ENCODE results near the gene NKPD1. TPM values are rescaled to one million over a fixed set of nuclear protein-coding genes. Genes with fewer than 3 reads are reported as not detected.
A peak's percentile ranks its signal among the peaks of the same experiment; 100 is the strongest.

Gene NKPD1
- total and polyA plus RNA-seq, 2 experiments from 2014 or later: 0.24 to 1.3 TPM

DNA sequence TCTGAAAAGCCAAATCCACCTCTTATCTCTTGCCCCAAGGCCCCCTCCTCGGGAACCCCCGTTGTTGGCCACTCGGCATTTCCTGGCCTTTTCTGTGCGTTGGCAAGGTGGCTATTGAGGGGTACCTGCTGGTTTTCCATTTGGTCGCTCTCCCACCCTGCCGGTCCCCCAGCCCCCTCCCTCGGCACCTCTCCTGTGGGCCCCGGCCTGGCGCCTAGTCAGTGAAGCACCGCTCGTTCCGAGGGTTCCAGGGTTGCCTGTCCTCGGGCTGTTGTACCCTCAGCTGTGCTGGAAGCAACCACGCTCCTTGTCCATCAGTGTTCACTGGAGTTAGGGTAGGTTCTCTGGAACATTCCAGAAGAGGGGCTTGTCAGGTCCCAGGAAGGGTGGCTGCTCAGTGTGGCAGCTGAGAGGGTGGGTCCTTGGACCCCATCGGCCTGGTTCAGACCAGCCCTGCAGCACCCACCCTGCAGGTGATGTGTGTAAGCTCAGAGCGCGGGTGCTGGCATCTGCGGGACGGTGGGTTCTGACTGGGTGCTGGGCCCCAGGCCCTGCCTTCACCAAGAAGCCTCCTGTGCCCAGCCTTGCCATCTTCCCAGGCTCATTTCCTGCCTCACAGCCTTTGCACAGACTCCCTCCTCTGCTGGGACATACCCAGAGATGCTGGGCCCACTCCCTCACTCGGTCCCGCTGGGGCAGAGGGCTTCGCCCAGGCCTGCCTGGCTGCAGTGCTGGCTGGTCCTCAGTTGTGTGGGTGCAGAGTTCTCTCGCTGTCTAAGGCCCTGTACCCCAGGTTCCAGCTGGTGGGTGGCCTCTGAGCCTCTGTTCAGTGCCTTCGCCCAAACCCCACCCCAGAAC is 21.3 kb downstream of the NKPD1 start:
- H3K4me1 ChIP-seq (ENCODE audit: insufficient read depth): peaks cover 15% of the 10 kb centered on the region; the same call in 1 of the 2 replicates
- no peaks in the 10 kb centered on the region; the same call in 2 of the 3 replicates for H3K9me3 Mint-ChIP-seq
- no peak overlapping the region for H3K27ac ChIP-seq (ENCODE audit: low read depth)
- H3K4me3 Mint-ChIP-seq: no peak overlapping the region
- H3K27me3 ChIP-seq (ENCODE audit: insufficient read depth): no peaks in the 10 kb centered on the region
- H3K36me3 Mint-ChIP-seq (ENCODE audit: low read depth): peaks cover 18% of the 10 kb centered on the region
- H3K27ac Mint-ChIP-seq: no peak overlapping the region
- H2AFZ ChIP-seq: no peak overlapping the region
- no peak for DNase-seq (ENCODE audit: low spot score)
- no peaks in the 10 kb centered on the region for H3K36me3 ChIP-seq (ENCODE audit: insufficient read depth)
- no peaks in the 10 kb centered on the region for H3K9me2 ChIP-seq (ENCODE audit: insufficient read depth)
- H3K4me2 ChIP-seq: no peak overlapping the region
- peaks cover 15% of the 10 kb centered on the region for H3K27me3 Mint-ChIP-seq (ENCODE audit: insufficient read depth, low read depth, poor library complexity)
- no peak overlapping the region for H3K4me3 ChIP-seq
- H4K20me1 ChIP-seq (replicated peaks; ENCODE audit: insufficient read depth): peaks cover 3% of the 10 kb centered on the region; the same call in 1 of the 2 replicates
- H3K79me2 ChIP-seq (replicated peaks; ENCODE audit: insufficient read depth): peaks cover 41% of the 10 kb centered on the region
- TF ChIP-seq NANOG (IDR thresholded peaks at IDR 0.05; ENCODE audit: borderline replicate concordance): no peak
- TF ChIP-seq ZNF331 (CRISPR knock-in tag; IDR thresholded peaks at IDR 0.05; ENCODE audit: low read depth): no peak
- TF ChIP-seq, protein P1, sequence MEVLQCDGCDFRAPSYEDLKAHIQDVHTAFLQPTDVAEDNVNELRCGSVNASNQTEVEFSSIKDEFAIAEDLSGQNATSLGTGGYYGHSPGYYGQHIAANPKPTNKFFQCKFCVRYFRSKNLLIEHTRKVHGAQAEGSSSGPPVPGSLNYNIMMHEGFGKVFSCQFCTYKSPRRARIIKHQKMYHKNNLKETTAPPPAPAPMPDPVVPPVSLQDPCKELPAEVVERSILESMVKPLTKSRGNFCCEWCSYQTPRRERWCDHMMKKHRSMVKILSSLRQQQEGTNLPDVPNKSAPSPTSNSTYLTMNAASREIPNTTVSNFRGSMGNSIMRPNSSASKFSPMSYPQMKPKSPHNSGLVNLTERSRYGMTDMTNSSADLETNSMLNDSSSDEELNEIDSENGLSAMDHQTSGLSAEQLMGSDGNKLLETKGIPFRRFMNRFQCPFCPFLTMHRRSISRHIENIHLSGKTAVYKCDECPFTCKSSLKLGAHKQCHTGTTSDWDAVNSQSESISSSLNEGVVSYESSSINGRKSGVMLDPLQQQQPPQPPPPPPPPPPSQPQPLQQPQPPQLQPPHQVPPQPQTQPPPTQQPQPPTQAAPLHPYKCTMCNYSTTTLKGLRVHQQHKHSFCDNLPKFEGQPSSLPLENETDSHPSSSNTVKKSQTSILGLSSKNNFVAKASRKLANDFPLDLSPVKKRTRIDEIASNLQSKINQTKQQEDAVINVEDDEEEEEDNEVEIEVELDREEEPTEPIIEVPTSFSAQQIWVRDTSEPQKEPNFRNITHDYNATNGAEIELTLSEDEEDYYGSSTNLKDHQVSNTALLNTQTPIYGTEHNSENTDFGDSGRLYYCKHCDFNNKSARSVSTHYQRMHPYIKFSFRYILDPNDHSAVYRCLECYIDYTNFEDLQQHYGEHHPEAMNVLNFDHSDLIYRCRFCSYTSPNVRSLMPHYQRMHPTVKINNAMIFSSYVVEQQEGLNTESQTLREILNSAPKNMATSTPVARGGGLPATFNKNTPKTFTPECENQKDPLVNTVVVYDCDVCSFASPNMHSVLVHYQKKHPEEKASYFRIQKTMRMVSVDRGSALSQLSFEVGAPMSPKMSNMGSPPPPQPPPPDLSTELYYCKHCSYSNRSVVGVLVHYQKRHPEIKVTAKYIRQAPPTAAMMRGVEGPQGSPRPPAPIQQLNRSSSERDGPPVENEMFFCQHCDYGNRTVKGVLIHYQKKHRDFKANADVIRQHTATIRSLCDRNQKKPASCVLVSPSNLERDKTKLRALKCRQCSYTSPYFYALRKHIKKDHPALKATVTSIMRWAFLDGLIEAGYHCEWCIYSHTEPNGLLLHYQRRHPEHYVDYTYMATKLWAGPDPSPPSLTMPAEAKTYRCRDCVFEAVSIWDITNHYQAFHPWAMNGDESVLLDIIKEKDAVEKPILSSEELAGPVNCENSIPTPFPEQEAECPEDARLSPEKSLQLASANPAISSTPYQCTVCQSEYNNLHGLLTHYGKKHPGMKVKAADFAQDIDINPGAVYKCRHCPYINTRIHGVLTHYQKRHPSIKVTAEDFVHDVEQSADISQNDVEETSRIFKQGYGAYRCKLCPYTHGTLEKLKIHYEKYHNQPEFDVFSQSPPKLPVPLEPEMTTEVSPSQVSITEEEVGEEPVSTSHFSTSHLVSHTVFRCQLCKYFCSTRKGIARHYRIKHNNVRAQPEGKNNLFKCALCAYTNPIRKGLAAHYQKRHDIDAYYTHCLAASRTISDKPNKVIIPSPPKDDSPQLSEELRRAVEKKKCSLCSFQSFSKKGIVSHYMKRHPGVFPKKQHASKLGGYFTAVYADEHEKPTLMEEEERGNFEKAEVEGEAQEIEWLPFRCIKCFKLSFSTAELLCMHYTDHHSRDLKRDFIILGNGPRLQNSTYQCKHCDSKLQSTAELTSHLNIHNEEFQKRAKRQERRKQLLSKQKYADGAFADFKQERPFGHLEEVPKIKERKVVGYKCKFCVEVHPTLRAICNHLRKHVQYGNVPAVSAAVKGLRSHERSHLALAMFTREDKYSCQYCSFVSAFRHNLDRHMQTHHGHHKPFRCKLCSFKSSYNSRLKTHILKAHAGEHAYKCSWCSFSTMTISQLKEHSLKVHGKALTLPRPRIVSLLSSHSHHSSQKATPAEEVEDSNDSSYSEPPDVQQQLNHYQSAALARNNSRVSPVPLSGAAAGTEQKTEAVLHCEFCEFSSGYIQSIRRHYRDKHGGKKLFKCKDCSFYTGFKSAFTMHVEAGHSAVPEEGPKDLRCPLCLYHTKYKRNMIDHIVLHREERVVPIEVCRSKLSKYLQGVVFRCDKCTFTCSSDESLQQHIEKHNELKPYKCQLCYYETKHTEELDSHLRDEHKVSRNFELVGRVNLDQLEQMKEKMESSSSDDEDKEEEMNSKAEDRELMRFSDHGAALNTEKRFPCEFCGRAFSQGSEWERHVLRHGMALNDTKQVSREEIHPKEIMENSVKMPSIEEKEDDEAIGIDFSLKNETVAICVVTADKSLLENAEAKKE (CRISPR knock-in tag; IDR thresholded peaks at IDR 0.05): no peak
- ATAC-seq: no peak
- no peaks in the 10 kb centered on the region for H3F3A ChIP-seq (replicated peaks; ENCODE audit: low read depth)
- peaks cover 24% of the 10 kb centered on the region for H3K4me1 Mint-ChIP-seq

DNA sequence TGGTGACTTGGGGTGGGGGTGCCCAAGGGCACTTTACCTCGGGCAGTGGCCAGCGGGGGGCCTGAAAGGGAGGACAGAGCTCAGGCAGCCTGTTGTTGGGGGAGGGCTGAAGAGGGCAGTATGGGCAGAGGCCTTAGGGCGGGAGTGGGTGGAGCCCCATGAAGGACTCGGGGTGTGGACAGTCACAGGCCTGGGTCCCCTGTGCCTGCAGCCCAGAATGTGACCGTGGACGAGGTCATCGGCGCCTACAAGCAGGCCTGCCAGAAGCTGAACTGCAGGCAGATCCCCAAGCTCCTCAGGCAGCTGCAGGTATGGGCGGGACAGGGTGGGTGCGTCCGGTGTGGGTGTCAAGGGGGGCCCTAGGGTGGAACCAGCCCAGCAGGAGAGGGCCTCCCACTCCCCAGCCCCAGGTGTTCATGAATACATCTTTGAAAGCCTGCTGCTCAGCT is 22.5 kb downstream of the NKPD1 start:
- Histone ChIP-seq H4K20me1 (replicated peaks; ENCODE audit: insufficient read depth) (peaks cover 3% of the 10 kb centered on the region; the same call in 1 of the 2 replicates), H2AFZ (no peak overlapping the region), H3F3A (replicated peaks; ENCODE audit: low read depth) (no peaks in the 10 kb centered on the region), H3K36me3 (ENCODE audit: insufficient read depth) (no peaks in the 10 kb centered on the region), H3K9me2 (ENCODE audit: insufficient read depth) (no peaks in the 10 kb centered on the region), H3K79me2 (replicated peaks; ENCODE audit: insufficient read depth) (peaks cover 50% of the 10 kb centered on the region), H3K4me3 (no peak overlapping the region), H3K27ac (ENCODE audit: low read depth) (no peak overlapping the region), H3K27me3 (ENCODE audit: insufficient read depth) (no peaks in the 10 kb centered on the region), H3K4me2 (no peak overlapping the region), H3K4me1 (ENCODE audit: insufficient read depth) (peaks cover 15% of the 10 kb centered on the region; the same call in 1 of the 2 replicates)
- peaks cover 17% of the 10 kb centered on the region for H3K27me3 Mint-ChIP-seq (ENCODE audit: insufficient read depth, low read depth, poor library complexity)
- no peak overlapping the region; the same call in 2 of the 3 replicates for H3K4me3 Mint-ChIP-seq
- DNase-seq (ENCODE audit: low spot score) (no peak), ATAC-seq (peak; percentile 27; the same call in 2 of the 3 replicates)
- H3K36me3 Mint-ChIP-seq (ENCODE audit: low read depth): peaks cover 14% of the 10 kb centered on the region
- H3K4me1 Mint-ChIP-seq: peaks cover 32% of the 10 kb centered on the region
- no peaks in the 10 kb centered on the region; the same call in 2 of the 3 replicates for H3K9me3 Mint-ChIP-seq
- peak overlapping the region; percentile 54 for H3K27ac Mint-ChIP-seq
- TF ChIP-seq POLR2AphosphoS5 (IDR thresholded peaks at IDR 0.05; ENCODE audit: low read depth) (no peak), JUNB (IDR thresholded peaks at IDR 0.05; ENCODE audit: unreplicated experiment) (no peak), EZH2phosphoT487 (IDR thresholded peaks at IDR 0.05; ENCODE audit: unreplicated experiment) (no peak)
- TF ChIP-seq, protein P2, sequence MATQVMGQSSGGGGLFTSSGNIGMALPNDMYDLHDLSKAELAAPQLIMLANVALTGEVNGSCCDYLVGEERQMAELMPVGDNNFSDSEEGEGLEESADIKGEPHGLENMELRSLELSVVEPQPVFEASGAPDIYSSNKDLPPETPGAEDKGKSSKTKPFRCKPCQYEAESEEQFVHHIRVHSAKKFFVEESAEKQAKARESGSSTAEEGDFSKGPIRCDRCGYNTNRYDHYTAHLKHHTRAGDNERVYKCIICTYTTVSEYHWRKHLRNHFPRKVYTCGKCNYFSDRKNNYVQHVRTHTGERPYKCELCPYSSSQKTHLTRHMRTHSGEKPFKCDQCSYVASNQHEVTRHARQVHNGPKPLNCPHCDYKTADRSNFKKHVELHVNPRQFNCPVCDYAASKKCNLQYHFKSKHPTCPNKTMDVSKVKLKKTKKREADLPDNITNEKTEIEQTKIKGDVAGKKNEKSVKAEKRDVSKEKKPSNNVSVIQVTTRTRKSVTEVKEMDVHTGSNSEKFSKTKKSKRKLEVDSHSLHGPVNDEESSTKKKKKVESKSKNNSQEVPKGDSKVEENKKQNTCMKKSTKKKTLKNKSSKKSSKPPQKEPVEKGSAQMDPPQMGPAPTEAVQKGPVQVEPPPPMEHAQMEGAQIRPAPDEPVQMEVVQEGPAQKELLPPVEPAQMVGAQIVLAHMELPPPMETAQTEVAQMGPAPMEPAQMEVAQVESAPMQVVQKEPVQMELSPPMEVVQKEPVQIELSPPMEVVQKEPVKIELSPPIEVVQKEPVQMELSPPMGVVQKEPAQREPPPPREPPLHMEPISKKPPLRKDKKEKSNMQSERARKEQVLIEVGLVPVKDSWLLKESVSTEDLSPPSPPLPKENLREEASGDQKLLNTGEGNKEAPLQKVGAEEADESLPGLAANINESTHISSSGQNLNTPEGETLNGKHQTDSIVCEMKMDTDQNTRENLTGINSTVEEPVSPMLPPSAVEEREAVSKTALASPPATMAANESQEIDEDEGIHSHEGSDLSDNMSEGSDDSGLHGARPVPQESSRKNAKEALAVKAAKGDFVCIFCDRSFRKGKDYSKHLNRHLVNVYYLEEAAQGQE (IDR thresholded peaks at IDR 0.05; ENCODE audit: unreplicated experiment): no peak
